ENCODE results near the gene GGCT. TPM values are rescaled to one million over a fixed set of nuclear protein-coding genes. Genes with fewer than 3 reads are reported as not detected.

The GGCT gene
- total and polyA plus RNA-seq, 8 donors, result 41.9 to 68.4 (median 61.2) TPM

GRCh38 chr7:30552330-30552729 lies 47.7 kb upstream of the GGCT start:
- Histone ChIP-seq H3K27me3 (no peaks in the 10 kb centered on the region), H3K36me3 (peaks cover 0 to 23% of the 10 kb centered on the region in 2 donors), H3K9me3 (no peaks in the 10 kb centered on the region), H3K27ac (no peak overlapping the region), H3K4me1 (peaks cover 5 to 36% of the 10 kb centered on the region in 2 donors), H3K4me3 (no peak overlapping the region)
- intact Hi-C loops (cut with DNase I), result no loop called here
- ATAC-seq (no peak), DNase-seq (no peak)
- no peak for TF ChIP-seq CTCF (IDR thresholded peaks at IDR 0.05)

GRCh38 chr7:30549931-30550493 lies 45.4 kb upstream of the GGCT start:
- ATAC-seq (peak; percentile 33), DNase-seq (peak in 1 of 4 donors; percentile 48)
- Histone ChIP-seq H3K27ac (peak overlapping the region; percentile 75 to 77), H3K4me1 (peaks cover 5 to 36% of the 10 kb centered on the region in 2 donors), H3K27me3 (no peaks in the 10 kb centered on the region), H3K36me3 (peaks cover 0 to 25% of the 10 kb centered on the region in 2 donors), H3K4me3 (no peak overlapping the region), H3K9me3 (no peaks in the 10 kb centered on the region)
- no peak for TF ChIP-seq CTCF (IDR thresholded peaks at IDR 0.05)
- intact Hi-C loops (cut with DNase I), result no loop called here

- Histone ChIP-seq H3K9me3 (no peaks in the 10 kb centered on the region), H3K36me3 (peaks cover 0 to 19% of the 10 kb centered on the region in 2 donors), H3K27ac (peak overlapping the region; percentile 49 to 77), H3K4me3 (no peak overlapping the region), H3K27me3 (no peaks in the 10 kb centered on the region), H3K4me1 (peaks cover 5 to 36% of the 10 kb centered on the region in 2 donors)
- ATAC-seq (peak; percentile 92), DNase-seq (peak in 3 of 4 donors; percentile 57 to 81 (median 67))
- peak; percentile 82 to 88 for TF ChIP-seq CTCF (IDR thresholded peaks at IDR 0.05)
- intact Hi-C loops (cut with DNase I), result no loop called here
These were observed 44.2 kb upstream of the GGCT start for GRCh38 chr7:30548845-30549244.

GRCh38 chr7:30546596-30546995 lies 42.0 kb upstream of the GGCT start:
- DNase-seq (no peak), ATAC-seq (no peak)
- Histone ChIP-seq H3K36me3 (peaks cover 0 to 22% of the 10 kb centered on the region in 2 donors), H3K4me1 (peaks cover 5 to 32% of the 10 kb centered on the region in 2 donors), H3K27me3 (no peaks in the 10 kb centered on the region), H3K9me3 (no peaks in the 10 kb centered on the region), H3K27ac (no peak overlapping the region), H3K4me3 (no peak overlapping the region)
- intact Hi-C loops (cut with DNase I), result no loop called here
- no peak for TF ChIP-seq CTCF (IDR thresholded peaks at IDR 0.05)

GRCh38 chr7:30545791-30546555 lies 41.3 kb upstream of the GGCT start:
- no peak overlapping the region for H3K27ac ChIP-seq
- DNase-seq (no peak), ATAC-seq (no peak)
- H3K9me3 ChIP-seq, result no peaks in the 10 kb centered on the region
- no peaks in the 10 kb centered on the region for H3K27me3 ChIP-seq
- peaks cover 5 to 26% of the 10 kb centered on the region in 2 donors for H3K4me1 ChIP-seq
- TF ChIP-seq CTCF (IDR thresholded peaks at IDR 0.05), result no peak
- H3K36me3 ChIP-seq, result peaks cover 0 to 22% of the 10 kb centered on the region in 2 donors
- H3K4me3 ChIP-seq, result no peak overlapping the region
- intact Hi-C loops (cut with DNase I), result no loop called here
